Measurements from ENCODE around the gene ZNRF3.

ZNRF3 gene

GRCh38 chr22:28923826-28924732, 40.7 kb downstream of the ZNRF3 start:
- no peak for TF ChIP-seq SIN3A (IDR thresholded peaks at IDR 0.05; ENCODE audit: borderline replicate concordance, insufficient read depth, low read length)

GRCh38 chr22:28925916-28926315, 42.5 kb downstream of the ZNRF3 start:
- TF ChIP-seq TAF1 (IDR thresholded peaks at IDR 0.05; ENCODE audit: borderline replicate concordance, insufficient read depth, low read length) (no peak), POLR2AphosphoS5 (IDR thresholded peaks at IDR 0.05; ENCODE audit: low read depth, low read length) (no peak), SIN3A (IDR thresholded peaks at IDR 0.05; ENCODE audit: borderline replicate concordance, insufficient read depth, low read length) (no peak), FOXP2 (optimal IDR thresholded peaks at IDR 0.05; ENCODE audit: borderline replicate concordance, extremely low read depth, extremely low read length, insufficient read depth) (no peak)
- TF ChIP-seq, protein P1, sequence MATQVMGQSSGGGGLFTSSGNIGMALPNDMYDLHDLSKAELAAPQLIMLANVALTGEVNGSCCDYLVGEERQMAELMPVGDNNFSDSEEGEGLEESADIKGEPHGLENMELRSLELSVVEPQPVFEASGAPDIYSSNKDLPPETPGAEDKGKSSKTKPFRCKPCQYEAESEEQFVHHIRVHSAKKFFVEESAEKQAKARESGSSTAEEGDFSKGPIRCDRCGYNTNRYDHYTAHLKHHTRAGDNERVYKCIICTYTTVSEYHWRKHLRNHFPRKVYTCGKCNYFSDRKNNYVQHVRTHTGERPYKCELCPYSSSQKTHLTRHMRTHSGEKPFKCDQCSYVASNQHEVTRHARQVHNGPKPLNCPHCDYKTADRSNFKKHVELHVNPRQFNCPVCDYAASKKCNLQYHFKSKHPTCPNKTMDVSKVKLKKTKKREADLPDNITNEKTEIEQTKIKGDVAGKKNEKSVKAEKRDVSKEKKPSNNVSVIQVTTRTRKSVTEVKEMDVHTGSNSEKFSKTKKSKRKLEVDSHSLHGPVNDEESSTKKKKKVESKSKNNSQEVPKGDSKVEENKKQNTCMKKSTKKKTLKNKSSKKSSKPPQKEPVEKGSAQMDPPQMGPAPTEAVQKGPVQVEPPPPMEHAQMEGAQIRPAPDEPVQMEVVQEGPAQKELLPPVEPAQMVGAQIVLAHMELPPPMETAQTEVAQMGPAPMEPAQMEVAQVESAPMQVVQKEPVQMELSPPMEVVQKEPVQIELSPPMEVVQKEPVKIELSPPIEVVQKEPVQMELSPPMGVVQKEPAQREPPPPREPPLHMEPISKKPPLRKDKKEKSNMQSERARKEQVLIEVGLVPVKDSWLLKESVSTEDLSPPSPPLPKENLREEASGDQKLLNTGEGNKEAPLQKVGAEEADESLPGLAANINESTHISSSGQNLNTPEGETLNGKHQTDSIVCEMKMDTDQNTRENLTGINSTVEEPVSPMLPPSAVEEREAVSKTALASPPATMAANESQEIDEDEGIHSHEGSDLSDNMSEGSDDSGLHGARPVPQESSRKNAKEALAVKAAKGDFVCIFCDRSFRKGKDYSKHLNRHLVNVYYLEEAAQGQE (IDR thresholded peaks at IDR 0.05; ENCODE audit: insufficient read depth in 1 of 2, low read depth in 2 of 2, low read length in 2 of 2), result no peak

GRCh38 chr22:28927630-28928029, 44.3 kb downstream of the ZNRF3 start:
- TF ChIP-seq TAF1 (IDR thresholded peaks at IDR 0.05; ENCODE audit: borderline replicate concordance, insufficient read depth, low read length) (no peak), POLR2AphosphoS5 (IDR thresholded peaks at IDR 0.05; ENCODE audit: low read depth, low read length) (no peak), FOXP2 (optimal IDR thresholded peaks at IDR 0.05; ENCODE audit: borderline replicate concordance, extremely low read depth, extremely low read length, insufficient read depth) (no peak), SIN3A (IDR thresholded peaks at IDR 0.05; ENCODE audit: borderline replicate concordance, insufficient read depth, low read length) (no peak)
- TF ChIP-seq, protein P1 (IDR thresholded peaks at IDR 0.05; ENCODE audit: insufficient read depth in 1 of 2, low read depth in 2 of 2, low read length in 2 of 2), result no peak

DNA sequence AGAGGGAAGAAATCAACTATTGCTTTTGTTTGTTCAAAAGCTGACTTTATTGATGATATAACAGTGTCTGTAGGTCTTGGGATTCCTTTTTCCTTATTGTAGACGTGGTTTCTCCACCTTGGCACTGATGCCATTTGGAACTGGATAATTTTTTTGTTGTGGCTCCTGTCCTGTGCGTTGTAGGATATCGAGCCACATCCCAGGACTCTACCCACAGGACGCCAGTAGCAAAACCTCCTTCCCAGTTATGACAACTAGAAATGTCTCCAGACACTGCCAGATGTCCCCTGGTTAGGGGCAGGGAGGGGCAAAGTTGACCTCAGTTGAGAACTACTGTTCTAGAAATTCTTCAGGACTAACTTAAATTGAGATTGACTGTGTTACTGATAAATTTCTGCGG, 45.8 kb downstream of the ZNRF3 start:
- no peak for TF ChIP-seq POLR2AphosphoS5 (IDR thresholded peaks at IDR 0.05; ENCODE audit: low read depth, low read length)
- TF ChIP-seq SIN3A (IDR thresholded peaks at IDR 0.05; ENCODE audit: borderline replicate concordance, insufficient read depth, low read length), result no peak
- TF ChIP-seq FOXP2 (optimal IDR thresholded peaks at IDR 0.05; ENCODE audit: borderline replicate concordance, extremely low read depth, extremely low read length, insufficient read depth), result no peak
- no peak for TF ChIP-seq TAF1 (IDR thresholded peaks at IDR 0.05; ENCODE audit: borderline replicate concordance, insufficient read depth, low read length)
- TF ChIP-seq, protein P1 (IDR thresholded peaks at IDR 0.05; ENCODE audit: insufficient read depth in 1 of 2, low read depth in 2 of 2, low read length in 2 of 2), result no peak

DNA sequence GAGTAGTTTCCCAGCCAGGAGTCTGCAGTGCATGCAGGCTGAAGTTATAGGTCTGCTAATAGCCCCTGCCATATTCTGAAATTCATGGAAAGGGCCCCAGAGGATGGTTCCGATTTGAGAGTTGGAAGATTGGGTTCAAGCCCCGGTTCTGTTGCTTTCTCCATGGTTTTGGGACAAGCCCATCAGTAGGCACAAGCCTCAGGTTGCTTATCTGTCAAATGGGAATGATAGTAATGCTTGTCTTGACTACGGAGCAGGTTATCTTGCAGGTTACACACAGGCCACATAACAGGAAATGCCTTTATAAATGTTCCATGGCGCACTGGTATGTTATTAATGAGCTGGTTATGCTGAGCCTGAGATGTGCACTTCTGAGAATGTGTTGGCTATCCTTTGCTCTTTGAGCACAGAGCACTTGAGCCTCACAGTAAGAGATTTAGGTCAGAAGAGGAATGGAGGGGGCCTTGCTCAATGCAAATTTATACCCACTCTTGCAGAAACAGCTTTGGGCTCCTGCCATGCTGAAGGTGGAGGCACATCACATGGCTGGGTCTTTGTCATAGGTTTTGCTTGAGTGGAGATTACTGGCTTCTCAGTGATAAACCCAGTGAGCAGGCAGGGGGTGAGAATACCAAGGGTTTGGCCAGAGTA, 47.1 kb downstream of the ZNRF3 start:
- TF ChIP-seq SIN3A (IDR thresholded peaks at IDR 0.05; ENCODE audit: borderline replicate concordance, insufficient read depth, low read length), result no peak
- TF ChIP-seq, protein P1 (IDR thresholded peaks at IDR 0.05; ENCODE audit: insufficient read depth in 1 of 2, low read depth in 2 of 2, low read length in 2 of 2), result no peak
- no peak for TF ChIP-seq TAF1 (IDR thresholded peaks at IDR 0.05; ENCODE audit: borderline replicate concordance, insufficient read depth, low read length)
- no peak for TF ChIP-seq POLR2AphosphoS5 (IDR thresholded peaks at IDR 0.05; ENCODE audit: low read depth, low read length)
- no peak for TF ChIP-seq FOXP2 (optimal IDR thresholded peaks at IDR 0.05; ENCODE audit: borderline replicate concordance, extremely low read depth, extremely low read length, insufficient read depth)

Data from PFSK-1 (cell line).